Kidney glomerular epithelial cell (primary cell): ENCODE results near the gene AKT3.

Source experiments
- DNase-seq: peaks from one replicate; lab custom pipeline; 2025; lab: John Stamatoyannopoulos, UW

Gene AKT3

DNA sequence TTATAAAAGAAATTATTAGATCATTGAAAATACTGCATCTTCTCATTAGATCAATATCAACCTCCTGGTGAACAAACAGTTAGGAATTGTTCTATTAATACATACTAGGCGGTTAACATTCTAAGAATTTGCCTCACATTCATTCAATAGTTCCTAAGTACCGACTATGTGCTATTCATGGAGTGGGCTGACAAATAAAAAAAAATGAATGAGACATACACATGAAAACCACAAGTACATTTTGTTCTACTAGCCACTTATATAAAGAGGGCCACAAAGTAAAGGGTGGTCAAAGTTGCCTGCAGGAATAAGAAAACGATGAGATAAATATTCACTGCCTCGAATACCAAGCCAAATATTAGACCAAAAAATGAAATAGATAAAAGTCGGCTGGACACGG, 299.8 kb downstream of the AKT3 start:
- DNase-seq, result no peak

DNA sequence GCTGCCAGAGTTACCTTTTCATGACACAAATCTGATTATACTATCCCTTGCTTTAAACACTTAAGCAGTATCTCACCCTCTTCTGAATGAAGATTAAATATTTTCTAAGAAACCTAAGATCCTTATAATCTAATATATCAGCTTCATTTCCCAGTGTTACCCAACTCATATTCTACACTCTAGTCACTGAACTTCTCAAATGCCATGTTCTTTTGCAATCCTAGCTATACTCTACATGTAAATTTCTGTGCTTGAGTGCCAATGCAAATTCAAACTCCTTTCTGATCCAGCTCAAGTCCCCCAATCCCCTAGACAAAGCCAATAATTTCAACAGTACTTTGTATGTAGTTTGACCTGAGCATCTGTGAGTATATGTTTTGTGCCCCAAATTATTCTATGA, 300.3 kb downstream of the AKT3 start:
- no peak for DNase-seq

DNA sequence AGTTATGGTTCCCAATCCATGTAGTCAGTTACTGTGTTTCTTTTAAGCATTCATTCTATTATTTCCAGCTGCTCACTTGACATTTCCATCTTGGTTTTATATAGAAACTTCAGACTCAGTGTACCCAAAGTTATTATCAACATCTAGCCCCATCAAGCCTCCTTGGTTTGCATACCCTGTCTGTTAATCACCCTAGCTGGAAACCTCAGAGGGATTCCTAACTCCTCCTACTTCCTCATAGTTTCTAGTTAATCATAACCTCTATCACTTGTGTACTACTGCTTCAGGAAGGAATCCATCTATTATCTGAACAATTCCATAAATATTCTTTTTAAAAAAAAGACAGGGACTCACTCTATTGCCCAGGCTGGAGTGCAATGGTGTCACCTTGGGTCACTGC, 300.9 kb downstream of the AKT3 start:
- peak; percentile 71 for DNase-seq

DNA sequence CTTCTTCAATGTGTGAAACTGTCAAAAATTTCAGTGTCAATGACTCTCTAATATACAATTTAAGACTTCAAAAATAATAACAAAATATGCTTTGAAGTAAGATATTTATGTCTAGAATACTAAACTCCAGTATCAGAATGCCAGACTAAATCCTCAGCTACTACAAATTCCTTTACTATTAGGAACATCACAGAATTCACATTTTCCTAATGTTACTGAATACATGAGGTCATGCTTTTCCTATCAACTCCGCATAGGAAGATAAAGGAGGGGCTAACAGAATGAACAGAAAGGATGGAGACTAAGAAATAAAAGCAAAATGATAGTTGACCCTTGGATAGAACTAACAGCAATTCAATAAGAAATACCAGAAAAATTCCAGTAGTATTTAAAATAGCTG, 301.5 kb downstream of the AKT3 start:
- DNase-seq, result no peak

DNA sequence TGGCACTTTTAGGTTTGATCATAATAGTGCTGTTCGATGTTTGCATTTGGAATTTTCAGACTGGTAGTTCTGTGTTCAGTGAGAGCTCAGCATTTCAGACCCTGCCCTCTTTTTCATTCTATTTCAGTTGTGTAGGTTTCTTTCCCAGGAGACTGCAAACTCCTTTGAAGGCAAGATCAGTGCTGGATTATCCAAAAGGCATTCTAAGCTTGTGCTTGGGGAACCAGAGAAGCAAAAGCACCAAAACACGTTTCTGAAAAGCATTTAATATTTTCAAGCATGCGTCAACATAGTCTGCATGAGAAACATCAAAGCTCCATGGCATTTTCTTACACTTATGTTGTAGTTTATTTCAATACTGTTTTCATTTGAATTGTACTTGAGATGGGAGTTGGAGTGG, 302.2 kb downstream of the AKT3 start:
- DNase-seq, result no peak

DNA sequence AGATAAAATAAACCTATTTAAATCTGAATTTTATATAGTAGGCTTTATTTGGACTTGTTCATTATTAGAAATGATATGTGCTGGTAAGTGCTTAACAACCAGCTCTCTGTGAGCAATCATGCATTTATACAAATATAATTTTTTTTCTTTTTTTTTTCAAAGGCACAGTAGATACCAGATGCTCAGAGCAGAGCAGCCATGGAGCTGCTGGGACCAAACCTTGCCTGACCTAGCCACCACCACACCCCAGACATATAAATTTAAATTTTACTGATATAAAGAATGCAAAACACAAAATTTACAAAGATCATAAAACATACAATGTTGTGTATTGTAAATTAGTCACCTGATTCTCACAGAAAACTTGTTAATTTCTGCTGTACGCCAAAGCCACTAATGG, 303.6 kb downstream of the AKT3 start:
- DNase-seq, result no peak

DNA sequence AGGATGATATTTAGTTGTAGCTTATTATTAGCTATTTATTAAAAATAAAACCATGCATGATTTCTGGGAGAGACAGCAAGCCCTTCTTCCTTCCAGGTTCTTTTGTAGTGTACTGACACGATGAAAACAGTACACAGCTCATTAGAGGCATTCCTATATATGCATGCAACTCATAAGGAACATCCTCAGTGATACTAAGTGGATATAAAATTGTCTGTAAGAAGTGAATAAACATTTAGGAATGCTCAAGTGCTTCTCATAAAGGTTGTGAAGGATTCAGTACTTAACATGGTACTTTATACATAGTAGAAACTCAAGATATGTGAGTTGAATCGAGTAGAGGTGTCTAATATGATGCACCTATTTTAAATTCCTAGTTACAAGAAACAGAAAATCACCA, 306.5 kb downstream of the AKT3 start:
- DNase-seq, result no peak

DNA sequence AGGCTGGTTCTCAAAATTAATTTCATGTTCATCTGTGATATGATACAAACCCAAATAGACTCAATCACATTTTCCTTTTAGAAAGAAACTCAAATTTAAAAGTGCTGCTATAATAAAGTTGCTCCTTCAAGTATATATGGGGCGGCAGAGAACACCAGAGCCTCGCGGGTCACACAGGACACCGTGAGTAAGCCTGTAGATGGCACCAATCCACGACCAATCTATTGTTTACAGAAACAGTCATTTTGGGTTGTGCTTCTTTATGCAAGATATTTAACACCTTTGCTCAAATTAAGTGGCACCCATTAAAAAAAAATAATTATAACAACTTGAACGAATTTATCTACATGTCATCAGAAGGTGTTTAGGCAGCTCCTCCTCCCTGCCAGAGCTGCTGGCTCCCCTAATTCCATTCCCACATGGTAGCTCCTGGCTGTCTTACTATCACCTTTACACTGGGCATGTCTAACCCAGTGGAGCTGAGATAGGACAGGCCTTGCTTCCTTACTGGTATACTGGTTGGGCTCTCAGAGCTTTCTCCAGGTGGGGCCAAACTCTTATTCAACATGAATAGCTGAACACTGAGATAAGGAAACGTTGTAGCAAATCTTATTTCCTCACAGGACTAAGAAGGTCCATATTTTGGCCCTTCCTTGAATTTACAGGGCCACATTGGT, 307.2 kb downstream of the AKT3 start:
- DNase-seq, result no peak

DNA sequence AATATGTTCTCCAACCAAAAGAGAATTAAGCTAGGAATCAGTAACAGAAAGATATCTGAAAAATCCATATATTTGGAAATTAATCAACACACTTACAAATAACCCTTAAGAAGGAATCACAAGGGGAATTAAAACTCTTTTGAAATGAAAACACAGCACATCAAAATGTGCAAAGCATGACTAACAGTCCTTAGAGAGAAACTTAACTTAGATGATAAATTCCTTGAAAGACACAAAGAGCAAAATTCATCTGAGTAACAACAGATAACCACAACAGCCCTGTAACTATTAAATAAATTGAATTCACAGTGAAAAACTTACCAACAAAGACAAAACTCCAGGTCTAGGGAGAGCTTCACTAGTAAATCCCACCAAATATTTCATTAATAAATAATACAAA, 310.4 kb downstream of the AKT3 start:
- DNase-seq, result no peak

DNA sequence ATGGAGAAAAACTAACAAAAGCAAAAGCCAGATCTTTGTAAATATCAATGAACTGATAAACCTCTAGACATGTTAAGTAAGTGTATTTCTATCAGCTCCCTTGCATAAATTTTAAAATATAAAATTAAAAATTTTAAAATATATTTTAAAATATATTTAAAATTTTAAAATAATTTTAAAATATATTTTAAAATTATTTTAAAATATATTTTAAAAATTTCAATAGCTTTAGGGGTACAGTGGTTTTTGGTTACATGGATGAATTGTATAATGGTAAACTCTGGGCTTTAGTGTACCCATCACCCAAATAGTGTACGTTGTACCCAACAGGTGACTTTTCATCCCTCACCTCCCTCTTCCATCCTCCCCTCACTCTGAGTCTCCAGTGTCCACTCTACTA, 315.0 kb downstream of the AKT3 start:
- no peak for DNase-seq

DNA sequence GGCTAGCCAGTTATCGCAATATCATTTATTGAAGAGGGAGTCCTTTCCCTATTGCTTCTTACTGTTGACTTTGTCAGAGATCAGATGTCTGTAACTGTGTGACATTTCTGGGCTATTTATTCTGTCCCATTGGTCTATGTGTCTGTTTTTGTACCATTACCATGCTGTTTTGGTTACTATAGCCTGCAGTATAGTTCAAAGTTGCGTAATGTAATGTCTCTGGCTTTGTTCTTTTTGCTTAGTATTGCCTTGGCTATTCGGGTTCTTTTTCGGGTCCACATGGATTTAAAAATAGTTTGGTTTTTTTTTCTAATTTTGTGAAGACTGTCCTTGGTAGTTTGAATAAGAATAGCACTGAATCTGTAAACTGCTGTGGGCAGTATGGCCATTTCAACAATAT, 320.5 kb downstream of the AKT3 start:
- no peak for DNase-seq

DNA sequence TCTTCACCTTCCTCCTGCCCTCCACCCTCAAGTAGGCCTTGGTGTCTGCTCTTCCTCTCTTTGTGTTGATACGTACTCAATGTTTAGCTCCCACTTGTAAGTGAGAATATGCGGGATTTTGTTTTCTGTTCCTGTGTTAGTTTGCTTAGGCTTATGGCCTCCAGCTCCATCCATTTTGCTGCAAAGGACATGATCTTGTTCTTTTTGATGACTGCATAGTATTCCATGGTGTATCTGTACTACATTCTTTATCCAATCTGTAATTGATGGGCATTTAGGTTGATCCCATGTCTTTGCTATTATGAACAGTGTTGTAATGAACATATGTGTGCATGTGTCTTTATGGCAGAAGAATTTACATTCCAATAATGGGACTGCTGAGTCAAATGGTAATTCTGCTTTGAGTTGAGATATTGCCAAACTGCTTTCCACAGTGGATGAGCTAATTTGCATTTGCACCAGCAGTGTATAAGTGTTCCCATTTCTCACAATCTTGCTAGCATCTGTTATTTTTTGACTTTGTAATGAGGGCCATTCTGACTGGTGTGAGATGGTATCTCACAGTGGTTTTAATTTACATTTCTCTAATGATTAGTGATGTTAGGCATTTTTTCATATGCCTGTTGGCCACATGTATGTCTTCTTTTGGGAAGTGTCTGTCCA, 321.5 kb downstream of the AKT3 start:
- DNase-seq, result no peak

DNA sequence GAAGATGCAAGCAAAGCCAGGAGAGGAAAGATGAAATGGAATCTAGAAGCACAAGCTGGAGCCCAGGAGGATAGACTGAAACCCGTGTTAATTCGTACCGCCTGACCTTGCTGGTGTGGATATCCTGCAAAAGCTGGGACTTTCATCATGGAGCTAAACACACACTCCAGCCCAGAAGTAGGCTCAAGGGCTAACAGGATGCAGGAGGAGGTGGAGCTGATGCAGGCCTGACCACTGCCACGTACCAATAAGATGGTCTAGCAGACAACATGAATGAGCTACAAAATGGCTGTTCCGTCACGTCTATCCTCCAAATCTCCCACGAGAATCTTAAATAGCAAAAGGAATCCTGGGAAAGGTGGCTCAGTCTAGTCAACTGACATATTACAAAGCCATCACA, 323.9 kb downstream of the AKT3 start:
- DNase-seq, result no peak

DNA sequence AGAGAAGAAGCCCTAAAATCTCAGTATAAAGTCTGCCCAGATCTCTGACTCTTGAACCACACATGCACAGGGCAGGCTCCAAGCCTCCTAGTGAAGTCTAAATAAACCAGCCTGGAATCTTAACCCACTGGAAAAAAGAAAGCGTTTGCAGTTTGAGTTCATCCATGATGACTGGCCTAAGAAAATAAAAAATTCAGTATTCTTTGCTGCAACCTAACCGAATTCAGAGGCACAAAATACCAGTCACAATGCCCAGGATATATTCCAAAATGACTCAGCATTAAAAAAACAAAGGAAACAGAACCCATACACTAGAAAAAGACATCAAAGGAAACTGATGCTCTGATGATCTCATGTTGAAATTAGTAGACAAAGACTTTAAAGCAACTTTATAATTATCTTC, 325.0 kb downstream of the AKT3 start:
- DNase-seq, result peak; percentile 83

DNA sequence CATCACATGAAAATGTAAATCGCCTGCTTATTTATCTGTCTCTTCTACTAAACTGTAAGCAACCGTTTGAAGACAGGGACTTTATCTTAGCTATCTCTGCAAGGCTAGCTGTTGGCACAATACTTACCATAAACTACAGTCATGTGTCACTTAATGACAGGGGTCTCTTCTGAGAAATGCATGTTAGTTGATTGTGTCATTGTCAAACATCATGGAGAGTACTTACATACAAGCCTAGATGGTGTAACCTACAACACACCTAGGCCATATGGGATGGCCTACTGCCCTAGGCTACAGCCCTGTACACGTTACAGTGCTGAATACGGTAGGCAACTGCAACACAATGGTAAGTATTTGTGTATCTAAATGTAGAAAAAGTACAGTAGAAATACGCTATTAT, 326.3 kb downstream of the AKT3 start:
- DNase-seq, result no peak

DNA sequence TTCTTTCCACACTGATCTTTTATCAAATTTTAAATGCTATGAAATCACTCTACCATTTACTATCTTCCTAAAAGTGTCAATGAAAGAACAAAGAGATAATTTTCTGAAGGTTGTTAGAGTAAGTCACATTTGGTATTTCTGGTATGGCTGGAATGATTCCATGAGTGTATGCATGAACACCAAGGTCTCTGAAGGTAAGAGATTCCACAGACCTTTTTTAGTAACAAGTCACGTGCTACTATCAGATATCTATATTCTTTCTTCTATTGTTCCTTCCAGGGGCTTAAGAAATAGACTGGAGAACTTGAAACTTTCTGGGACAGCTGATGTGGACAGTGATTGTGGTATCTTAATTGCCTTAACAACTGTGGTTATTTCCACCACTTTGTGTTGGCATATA, 329.2 kb downstream of the AKT3 start:
- DNase-seq, result no peak

DNA sequence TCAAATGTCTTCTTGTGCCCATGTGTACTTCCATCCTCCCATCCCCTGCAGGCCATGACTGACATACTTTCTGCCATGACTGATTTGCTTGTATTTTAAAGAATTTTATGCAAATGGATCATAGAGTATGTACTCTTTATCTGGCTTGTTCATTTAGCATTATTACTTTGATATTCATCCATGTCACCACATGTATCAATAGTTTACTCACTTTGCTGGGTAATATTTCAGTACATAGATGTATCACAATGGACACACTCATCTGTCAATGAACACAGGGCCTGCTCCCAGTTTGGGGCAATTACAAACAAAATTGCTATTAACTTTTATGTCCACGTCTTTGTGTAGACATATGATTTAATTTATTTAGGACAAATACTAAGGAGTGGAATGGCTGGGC, 335.1 kb downstream of the AKT3 start:
- no peak for DNase-seq

DNA sequence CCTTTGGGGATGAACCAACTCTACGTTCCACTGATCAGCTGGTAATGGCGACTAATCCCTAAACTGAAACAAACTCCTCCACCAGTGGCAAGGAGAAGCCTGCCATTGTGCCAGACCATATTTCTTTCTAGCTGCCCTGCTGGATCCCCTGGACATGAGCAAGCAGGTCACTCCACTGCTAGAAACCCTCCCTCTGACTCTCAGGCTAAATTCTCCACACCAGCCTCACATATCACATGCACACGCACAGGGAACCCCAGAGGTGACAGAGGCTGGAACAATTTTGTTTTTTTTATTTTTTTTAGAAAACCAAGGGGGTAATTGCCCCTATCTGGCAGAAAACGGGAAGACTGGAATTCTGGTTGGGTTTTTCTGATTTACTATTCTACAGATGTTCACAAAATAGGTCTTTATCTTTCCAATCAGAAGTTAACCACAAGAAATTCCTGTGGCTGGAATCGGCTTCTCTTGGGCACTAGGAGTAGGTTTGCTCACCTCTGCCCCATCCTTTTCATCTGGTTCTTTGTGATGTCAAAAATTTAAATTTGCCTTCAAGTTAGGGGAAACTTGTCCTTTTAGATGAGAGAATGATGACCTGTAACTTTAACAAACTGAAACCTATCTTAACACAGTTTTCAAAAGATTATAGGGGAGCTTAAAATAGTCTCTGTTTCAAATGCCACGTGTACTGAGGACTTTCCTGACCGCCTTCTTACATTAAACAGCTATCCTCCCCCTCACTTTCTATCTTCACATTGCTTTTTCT, 336.1 kb downstream of the AKT3 start:
- DNase-seq, result no peak

DNA sequence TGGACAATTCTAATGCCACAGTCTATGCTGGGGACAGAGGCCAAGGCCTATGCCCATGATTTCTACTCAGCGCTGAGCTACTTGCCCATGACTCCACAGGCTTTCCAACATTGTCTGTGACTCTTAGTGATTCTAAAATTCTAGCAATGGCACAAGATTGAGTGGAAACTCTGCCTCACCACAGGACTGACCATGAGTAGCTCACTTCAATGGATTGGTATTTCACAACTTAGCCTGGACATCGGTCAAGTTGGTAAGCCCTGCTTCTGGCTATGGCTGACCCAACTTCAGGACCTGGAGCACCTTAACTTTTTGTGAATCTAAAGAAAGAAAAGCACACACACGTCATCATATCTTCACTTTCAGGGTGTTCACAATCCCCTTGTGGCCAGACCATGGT, 339.1 kb downstream of the AKT3 start:
- DNase-seq, result no peak

DNA sequence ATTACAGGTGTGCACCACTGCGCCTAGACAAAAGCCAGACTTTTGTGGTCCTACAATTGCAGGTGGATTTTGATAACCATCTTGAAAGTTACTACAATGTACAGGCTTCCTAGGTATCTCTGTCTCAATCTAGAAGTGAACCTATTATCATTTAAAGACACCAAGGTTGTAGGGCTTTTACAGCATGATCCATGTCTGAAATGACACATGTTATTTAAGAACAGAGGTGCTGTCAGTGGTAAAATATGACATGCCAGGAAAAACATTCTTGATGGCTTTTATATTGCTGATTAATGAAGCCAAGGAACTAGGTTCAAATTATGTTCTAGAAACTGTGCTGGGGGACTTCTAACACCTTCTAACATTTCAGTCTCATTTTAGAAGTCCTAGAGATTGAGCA, 341.1 kb downstream of the AKT3 start:
- no peak for DNase-seq

DNA sequence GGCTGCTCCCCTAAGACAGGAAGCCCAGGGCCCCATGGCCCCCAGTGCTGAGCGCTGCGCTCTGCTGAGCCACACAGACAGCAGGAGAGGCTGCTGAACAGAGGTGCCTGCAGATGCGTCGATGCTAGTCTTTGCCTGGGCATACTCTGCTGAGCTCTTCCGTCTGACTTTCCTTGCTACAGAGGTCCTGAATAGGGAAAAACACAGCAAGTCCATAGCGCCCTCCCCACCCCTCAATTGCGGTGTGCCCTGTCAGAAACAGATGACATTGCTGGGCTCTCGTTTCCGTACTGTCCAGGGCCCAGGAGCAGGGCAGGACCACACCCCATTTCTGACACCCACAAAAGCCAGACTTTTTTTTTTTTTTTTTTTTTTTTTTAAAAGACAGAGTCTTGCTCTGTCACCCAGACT, 341.7 kb downstream of the AKT3 start:
- no peak for DNase-seq

DNA sequence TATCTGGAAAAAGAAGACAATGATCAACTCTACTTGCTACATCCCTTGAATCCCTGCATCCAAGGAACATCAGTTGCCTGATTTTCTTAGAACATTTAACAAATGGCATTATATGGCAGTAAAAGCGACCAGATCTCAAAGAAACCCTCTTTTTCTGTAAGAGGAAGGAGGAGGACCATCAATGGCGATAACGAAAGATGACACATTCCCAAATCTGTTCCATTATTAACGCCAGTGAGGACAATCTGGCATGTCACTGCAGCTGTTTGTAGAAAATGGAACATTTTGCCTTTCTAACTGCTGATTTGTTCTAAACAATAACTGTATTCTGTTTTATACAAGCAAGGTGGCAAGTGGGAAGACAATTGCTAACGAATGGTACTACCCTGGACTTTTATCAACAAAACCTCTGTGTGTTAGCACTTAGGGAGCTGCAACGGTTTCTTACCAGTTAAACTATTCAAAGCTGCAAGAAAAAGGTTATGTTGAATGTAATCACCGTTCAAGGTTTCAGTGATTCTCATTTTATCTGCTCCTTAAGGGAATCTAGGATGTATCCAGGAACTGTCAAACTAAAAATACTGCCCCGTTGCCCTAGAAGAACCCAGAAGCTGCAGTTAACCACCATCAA, 342.3 kb downstream of the AKT3 start:
- DNase-seq, result no peak
